Endodermal cell (in vitro differentiated cells): Measurements from ENCODE around the gene ZNF74. TPM values are rescaled to one million over a fixed set of nuclear protein-coding genes. Genes with fewer than 3 reads are reported as not detected.

Source experiments
- DNase-seq: peaks from one replicate; pipeline ENCODE4 v3.0.0-alpha.2; 2017
- H3K27ac ChIP-seq: 2 replicates; pipeline ENCODE4 v1.5.1; 2013; ENCODE audit warnings: mild to moderate bottlenecking, low read depth, low read length, moderate library complexity
- H3K27me3 ChIP-seq: 2 replicates; pipeline ENCODE4 v1.6.1; 2013; ENCODE audit warnings: mild to moderate bottlenecking, low read length, moderate library complexity; ENCODE audit not compliant: insufficient read depth, control insufficient read depth, poor library complexity, severe bottlenecking
- H3K36me3 ChIP-seq: 2 replicates; pipeline ENCODE4 v1.7.0; 2013; ENCODE audit warnings: mild to moderate bottlenecking, low read length, moderate library complexity; ENCODE audit not compliant: control insufficient read depth, insufficient read depth
- H3K4me1 ChIP-seq: one replicate; pipeline ENCODE4 v1.7.0; 2013; ENCODE audit warnings: low read length; ENCODE audit not compliant: control insufficient read depth, insufficient read depth
- H3K4me3 ChIP-seq: 2 replicates; pipeline ENCODE4 v1.5.1; 2013; ENCODE audit warnings: mild to moderate bottlenecking, low read length, moderate library complexity
- H3K9ac ChIP-seq: 2 replicates; pipeline ENCODE4 v1.6.1; 2013; ENCODE audit warnings: mild to moderate bottlenecking, low read length, moderate library complexity; ENCODE audit not compliant: poor library complexity, severe bottlenecking; ENCODE audit errors: extremely low read depth
- H3K9me3 ChIP-seq: 2 replicates; pipeline ENCODE4 v1.6.1; 2013; ENCODE audit warnings: mild to moderate bottlenecking, low read length, moderate library complexity; ENCODE audit not compliant: control insufficient read depth
- H3K27ac Mint-ChIP-seq: 2 replicates; pipeline ENCODE4 v1.8.0; 2020; ENCODE audit warnings: mixed read lengths
- H3K27me3 Mint-ChIP-seq: 2 replicates; pipeline ENCODE4 v1.8.0; 2021; ENCODE audit warnings: mild to moderate bottlenecking, mixed read lengths; ENCODE audit not compliant: insufficient read depth
- H3K36me3 Mint-ChIP-seq: 2 replicates; pipeline ENCODE4 v1.8.0; 2020; ENCODE audit warnings: low read depth, mixed read lengths
- H3K4me1 Mint-ChIP-seq: 2 replicates; pipeline ENCODE4 v1.8.0; 2020; ENCODE audit warnings: mixed read lengths
- H3K4me3 Mint-ChIP-seq: 2 replicates; pipeline ENCODE4 v1.8.0; 2020; ENCODE audit warnings: mild to moderate bottlenecking, moderate library complexity, mixed read lengths
- H3K9me3 Mint-ChIP-seq: 2 replicates; pipeline ENCODE4 v1.8.0; 2020; ENCODE audit warnings: mild to moderate bottlenecking, mixed read lengths
- WGBS, 2 experiments: methylation state at CpG; one replicate each; pipeline versions ENCODE4 v1.1.5 to v1.1.7; 2013; ENCODE audit warnings: missing lambda C conversion rate in 2 of 2, mixed read lengths in 1 of 2; ENCODE audit not compliant: insufficient coverage in 1 of 2, insufficient read length in 1 of 2; 5-methylcytosine and 5-hydroxymethylcytosine counted together
- total RNA-seq, 2 donors: library from RNA; stranded (reverse); fragmentation: NEBNext Ultra II Directional in 1 of 2; extraction: Animal tissue kit (Norgen Biotek cat#: 25700) in 1 of 2; gene quantifications; 2 replicates in 1 of 2; 3 replicates in 1 of 2; pipeline ENCODE4 v1.2.1, GENCODE V29; 2021
- TF ChIP-seq, protein P1 (sequence below): fragments of 200-600 bp; sonication (generic); conservative IDR thresholded peaks from 2 replicates; pipeline ENCODE4 v1.5.0; 2021; ENCODE audit warnings: antibody characterized with exemption, mild to moderate bottlenecking

ZNF74 gene
- total RNA-seq, 2 donors from 2014 or later = 36.9 to 41.7 TPM

DNA sequence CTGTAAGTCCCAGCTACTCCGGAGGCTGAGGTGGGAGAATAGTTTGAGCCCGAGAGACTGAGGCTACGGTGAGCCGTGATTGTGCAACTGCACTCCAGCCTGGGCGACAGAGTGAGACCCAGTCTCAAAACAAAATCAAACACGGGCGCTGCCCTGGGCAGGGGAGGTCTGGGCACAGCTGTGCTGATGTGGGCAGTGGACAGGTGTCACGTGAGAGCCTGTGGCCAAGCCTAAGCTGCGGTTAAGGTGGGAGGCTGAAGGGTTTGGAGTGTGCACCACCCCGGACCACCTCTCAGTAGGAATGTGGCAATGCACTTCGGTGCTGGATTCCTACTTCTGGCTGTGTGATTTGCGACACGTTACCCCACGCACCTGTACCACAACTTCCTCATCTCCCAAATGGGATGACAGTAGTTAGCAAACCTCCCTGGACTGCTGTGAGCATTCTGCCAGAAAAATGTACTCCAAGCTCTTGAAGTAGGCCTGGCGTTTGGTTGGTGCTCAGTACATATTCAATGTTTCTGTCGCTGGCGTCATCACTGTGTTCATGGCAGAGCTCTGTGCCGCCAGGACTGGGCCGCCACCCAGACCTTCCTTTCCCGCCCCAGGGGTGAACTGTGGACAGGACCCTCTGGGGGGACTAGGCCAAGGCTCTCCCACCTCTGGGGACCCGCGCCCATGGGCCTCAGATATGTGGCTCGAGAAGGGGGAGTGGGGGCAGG lies 807 bp upstream of the ZNF74 start:
- H3K27ac Mint-ChIP-seq = peak overlapping the region; percentile 92
- H3K27ac ChIP-seq = no peak overlapping the region
- DNase-seq = peak; percentile 28
- H3K9me3 ChIP-seq = peaks cover 5% of the 10 kb centered on the region
- TF ChIP-seq, protein P1, sequence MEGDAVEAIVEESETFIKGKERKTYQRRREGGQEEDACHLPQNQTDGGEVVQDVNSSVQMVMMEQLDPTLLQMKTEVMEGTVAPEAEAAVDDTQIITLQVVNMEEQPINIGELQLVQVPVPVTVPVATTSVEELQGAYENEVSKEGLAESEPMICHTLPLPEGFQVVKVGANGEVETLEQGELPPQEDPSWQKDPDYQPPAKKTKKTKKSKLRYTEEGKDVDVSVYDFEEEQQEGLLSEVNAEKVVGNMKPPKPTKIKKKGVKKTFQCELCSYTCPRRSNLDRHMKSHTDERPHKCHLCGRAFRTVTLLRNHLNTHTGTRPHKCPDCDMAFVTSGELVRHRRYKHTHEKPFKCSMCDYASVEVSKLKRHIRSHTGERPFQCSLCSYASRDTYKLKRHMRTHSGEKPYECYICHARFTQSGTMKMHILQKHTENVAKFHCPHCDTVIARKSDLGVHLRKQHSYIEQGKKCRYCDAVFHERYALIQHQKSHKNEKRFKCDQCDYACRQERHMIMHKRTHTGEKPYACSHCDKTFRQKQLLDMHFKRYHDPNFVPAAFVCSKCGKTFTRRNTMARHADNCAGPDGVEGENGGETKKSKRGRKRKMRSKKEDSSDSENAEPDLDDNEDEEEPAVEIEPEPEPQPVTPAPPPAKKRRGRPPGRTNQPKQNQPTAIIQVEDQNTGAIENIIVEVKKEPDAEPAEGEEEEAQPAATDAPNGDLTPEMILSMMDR = no peak
- no peaks in the 10 kb centered on the region for H3K36me3 ChIP-seq
- H3K4me3 Mint-ChIP-seq = peak overlapping the region; percentile 76
- H3K4me1 ChIP-seq = peaks cover 7% of the 10 kb centered on the region
- peak overlapping the region; percentile 87 for H3K4me3 ChIP-seq
- WGBS, 2 experiments = 95 to 99% methylated on average over 15 to 23 of the region's 23 CpGs
- peaks cover 25% of the 10 kb centered on the region for H3K4me1 Mint-ChIP-seq
- no peaks in the 10 kb centered on the region for H3K27me3 ChIP-seq
- peaks cover 8% of the 10 kb centered on the region for H3K36me3 Mint-ChIP-seq
- H3K9ac ChIP-seq = peak overlapping the region; percentile 87
- H3K27me3 Mint-ChIP-seq = peaks cover 11% of the 10 kb centered on the region
- peaks cover 8% of the 10 kb centered on the region for H3K9me3 Mint-ChIP-seq

DNA sequence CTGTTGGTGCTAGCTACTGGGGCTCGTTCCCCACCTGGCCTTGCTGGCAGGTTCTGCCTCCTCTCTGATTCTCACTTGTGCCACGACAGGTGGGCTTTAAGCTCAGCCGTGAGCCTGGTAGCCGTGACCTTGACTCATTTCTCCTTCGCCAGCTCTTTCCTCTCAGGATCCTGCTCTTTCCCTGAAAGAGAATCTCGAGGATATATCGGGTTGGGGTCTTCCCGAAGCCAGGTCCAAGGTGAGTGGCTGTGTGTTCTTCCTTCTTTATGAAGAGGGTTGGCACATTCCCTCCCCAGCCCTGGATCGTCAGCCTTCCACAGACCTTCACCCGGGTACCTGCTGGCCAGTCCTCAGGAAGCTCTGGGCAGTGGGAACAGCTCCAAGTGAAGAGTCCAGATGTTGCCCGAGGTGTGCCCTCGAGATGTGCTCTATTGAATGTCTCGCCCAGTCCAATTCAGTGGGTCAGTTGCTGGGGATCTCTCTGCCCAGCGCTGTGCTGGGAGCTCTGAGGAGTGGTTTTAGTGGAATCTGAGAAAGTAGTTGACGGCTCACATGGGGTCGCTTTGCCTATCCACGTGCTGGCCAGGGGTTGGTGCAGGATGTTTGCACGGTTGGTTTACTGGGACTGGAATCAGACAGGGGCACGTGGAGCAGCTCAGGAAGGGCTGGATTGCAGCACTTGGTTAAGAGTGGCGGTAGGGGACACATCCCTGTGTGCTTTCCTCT lies 1.4 kb downstream of the ZNF74 start:
- no peaks in the 10 kb centered on the region for H3K27me3 ChIP-seq
- H3K27ac ChIP-seq = no peak overlapping the region
- H3K4me1 ChIP-seq = peaks cover 7% of the 10 kb centered on the region
- Mint-ChIP-seq H3K27me3 (peaks cover 8% of the 10 kb centered on the region), H3K36me3 (peaks cover 9% of the 10 kb centered on the region), H3K9me3 (peaks cover 5% of the 10 kb centered on the region), H3K27ac (peak overlapping the region; percentile 36), H3K4me1 (peaks cover 37% of the 10 kb centered on the region), H3K4me3 (peak overlapping the region; percentile 76)
- TF ChIP-seq, protein P1 = no peak
- no peaks in the 10 kb centered on the region for H3K9me3 ChIP-seq
- H3K4me3 ChIP-seq = peak overlapping the region; percentile 87
- peak overlapping the region; percentile 87 for H3K9ac ChIP-seq
- peaks cover 2% of the 10 kb centered on the region for H3K36me3 ChIP-seq
- no peak for DNase-seq
- WGBS, 2 experiments = 87 to 88% methylated on average over 16 to 20 of the region's 20 CpGs

DNA sequence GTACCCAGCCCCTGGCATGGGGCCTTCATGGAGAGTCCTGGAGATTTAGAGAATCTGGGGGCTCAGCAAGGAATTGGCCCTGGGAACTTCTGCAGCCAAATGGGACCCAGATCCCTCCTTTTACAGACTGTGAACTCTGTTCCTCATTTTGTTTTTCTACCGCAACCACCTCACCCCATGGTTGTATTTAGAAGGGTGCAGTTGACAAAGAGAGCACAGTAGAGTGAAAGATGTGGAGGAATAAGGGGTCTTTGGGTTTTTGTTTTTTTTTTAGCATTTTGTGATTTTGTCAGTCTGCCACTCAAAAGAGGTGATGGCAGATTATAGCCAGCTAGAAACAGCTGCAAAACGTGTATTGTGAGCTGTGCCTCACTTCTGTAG lies 1.9 kb downstream of the ZNF74 start:
- H3K36me3 ChIP-seq = peaks cover 6% of the 10 kb centered on the region
- H3K27me3 ChIP-seq = no peaks in the 10 kb centered on the region
- H3K9me3 Mint-ChIP-seq = peaks cover 5% of the 10 kb centered on the region
- peaks cover 7% of the 10 kb centered on the region for H3K4me1 ChIP-seq
- H3K27me3 Mint-ChIP-seq = peaks cover 4% of the 10 kb centered on the region
- H3K27ac Mint-ChIP-seq = no peak overlapping the region
- H3K9me3 ChIP-seq = no peaks in the 10 kb centered on the region
- peak overlapping the region; percentile 76 for H3K4me3 Mint-ChIP-seq
- H3K36me3 Mint-ChIP-seq = peaks cover 15% of the 10 kb centered on the region
- peak overlapping the region; percentile 87 for H3K4me3 ChIP-seq
- no peak for DNase-seq
- WGBS, 2 experiments = 75 to 82% methylated on average over 1 to 2 of the region's 2 CpGs
- H3K4me1 Mint-ChIP-seq = peaks cover 37% of the 10 kb centered on the region
- H3K9ac ChIP-seq = no peak overlapping the region
- TF ChIP-seq, protein P1 = no peak
- H3K27ac ChIP-seq = no peak overlapping the region
